Measurements from ENCODE around the gene UBAC2.

UBAC2 gene

GRCh38 chr13:99278843-99279242 lies 78.2 kb downstream of the UBAC2 start (continued):
- TF ChIP-seq CSRNP3 (CRISPR knock-in tag; IDR thresholded peaks at IDR 0.05) (no peak), ISL1 (CRISPR knock-in tag; IDR thresholded peaks at IDR 0.05) (no peak), BACH2 (CRISPR knock-in tag; IDR thresholded peaks at IDR 0.05; ENCODE audit: borderline replicate concordance) (no peak)

GRCh38 chr13:99279637-99280036 lies 79.0 kb downstream of the UBAC2 start:
- ATAC-seq: no peak
- TF ChIP-seq CREB5 (CRISPR knock-in tag; IDR thresholded peaks at IDR 0.05; ENCODE audit: low read depth): no peak
- no peak for TF ChIP-seq ZNF565 (CRISPR knock-in tag; conservative IDR thresholded peaks at IDR 0.05; ENCODE audit: low read depth)
- no peak for TF ChIP-seq ZFP30 (CRISPR knock-in tag; IDR thresholded peaks at IDR 0.05)
- no peak for TF ChIP-seq POU6F1 (CRISPR knock-in tag; IDR thresholded peaks at IDR 0.05; ENCODE audit: borderline replicate concordance, low read depth)
- TF ChIP-seq GLIS3 (CRISPR knock-in tag; IDR thresholded peaks at IDR 0.05): no peak
- no peak for TF ChIP-seq ESRRG (CRISPR knock-in tag; IDR thresholded peaks at IDR 0.05)
- no peak for TF ChIP-seq SNAI2 (CRISPR knock-in tag; IDR thresholded peaks at IDR 0.05)
- TF ChIP-seq PPARA (CRISPR knock-in tag; IDR thresholded peaks at IDR 0.05; ENCODE audit: borderline replicate concordance): no peak
- no peak for TF ChIP-seq TSHZ2 (CRISPR knock-in tag; IDR thresholded peaks at IDR 0.05)
- TF ChIP-seq CSDC2 (CRISPR knock-in tag; IDR thresholded peaks at IDR 0.05): no peak
- no peak for TF ChIP-seq PATZ1 (CRISPR knock-in tag; IDR thresholded peaks at IDR 0.05; ENCODE audit: borderline replicate concordance)
- TF ChIP-seq ZNF8 (CRISPR knock-in tag; IDR thresholded peaks at IDR 0.05): no peak
- TF ChIP-seq ARNTL (CRISPR knock-in tag; IDR thresholded peaks at IDR 0.05; ENCODE audit: borderline replicate concordance, low read depth): no peak

- TF ChIP-seq ESRRG (CRISPR knock-in tag; IDR thresholded peaks at IDR 0.05) (no peak), POU6F1 (CRISPR knock-in tag; IDR thresholded peaks at IDR 0.05; ENCODE audit: borderline replicate concordance, low read depth) (no peak), CREB5 (CRISPR knock-in tag; IDR thresholded peaks at IDR 0.05; ENCODE audit: low read depth) (no peak), ZNF565 (CRISPR knock-in tag; conservative IDR thresholded peaks at IDR 0.05; ENCODE audit: low read depth) (no peak), ZC3H10 (CRISPR knock-in tag; IDR thresholded peaks at IDR 0.05) (no peak), ZNF70 (CRISPR knock-in tag; IDR thresholded peaks at IDR 0.05) (no peak), CSRNP3 (CRISPR knock-in tag; IDR thresholded peaks at IDR 0.05) (no peak), ARNTL (CRISPR knock-in tag; IDR thresholded peaks at IDR 0.05; ENCODE audit: borderline replicate concordance, low read depth) (no peak), BACH2 (CRISPR knock-in tag; IDR thresholded peaks at IDR 0.05; ENCODE audit: borderline replicate concordance) (no peak), SNAI2 (CRISPR knock-in tag; IDR thresholded peaks at IDR 0.05) (no peak), RARB (CRISPR knock-in tag; IDR thresholded peaks at IDR 0.05) (no peak), ZNF8 (CRISPR knock-in tag; IDR thresholded peaks at IDR 0.05) (no peak), ZFP3 (CRISPR knock-in tag; IDR thresholded peaks at IDR 0.05) (no peak), ZFP30 (CRISPR knock-in tag; IDR thresholded peaks at IDR 0.05) (no peak), OSR1 (CRISPR knock-in tag; IDR thresholded peaks at IDR 0.05) (no peak)
- ATAC-seq: no peak
Measured at GRCh38 chr13:99280166-99280565, 79.5 kb downstream of the UBAC2 start.
